Tibial artery (tissue), 4 donors: ENCODE data around the gene SMIM23.

Experiments used
- DNase-seq, 2 donors: peaks; one replicate each; pipeline ENCODE4 v3.0.0-alpha.2; 2019
- H3K27ac ChIP-seq, 2 donors: fragments of 200-600 bp; sonication (generic) in 1 of 2; 1 replicate in 1 of 2; 2 replicates in 1 of 2; pipeline ENCODE4 v1.5.1; 2018 to 2019; ENCODE audit warnings: mild to moderate bottlenecking in 1 of 2
- H3K27me3 ChIP-seq, 2 donors: fragments of 200-600 bp; sonication (generic) in 1 of 2; one replicate each; pipeline versions ENCODE4 v1.5.1 to v1.6.0; 2016 to 2019
- H3K36me3 ChIP-seq, 3 donors: fragments of 200-600 bp; sonication (generic) in 2 of 3; one replicate each; pipeline ENCODE4 v1.5.1; 2016 to 2019; ENCODE audit warnings: mild to moderate bottlenecking in 2 of 3
- H3K4me1 ChIP-seq, 4 donors: fragments of 200-600 bp; sonication (generic) in 2 of 4; 1 replicate in 3 of 4; 2 replicates in 1 of 4; pipeline ENCODE4 v1.5.1; 2016 to 2019
- H3K4me3 ChIP-seq, 2 donors: fragments of 200-600 bp; sonication (generic) in 1 of 2; 1 replicate in 1 of 2; 2 replicates in 1 of 2; pipeline ENCODE4 v1.5.1; 2018 to 2019; ENCODE audit warnings: mild to moderate bottlenecking in 2 of 2
- H3K9me3 ChIP-seq, 3 donors: fragments of 200-600 bp; sonication (generic) in 1 of 3; one replicate each; pipeline ENCODE4 v1.5.1; 2016 to 2019
- CTCF ChIP-seq, 2 experiments: fragments of 200-600 bp in 1 of 2; fragments of 450-650 bp in 1 of 2; IDR thresholded peaks; one replicate each; pipeline ENCODE4 v1.5.1; 2017 to 2019; ENCODE audit warnings: antibody characterized with exemption in 2 of 2, mild to moderate bottlenecking in 1 of 2, moderate library complexity in 1 of 2
- intact Hi-C: fragments of 100-400 bp; cut with DNase I; formaldehyde crosslinking; loops from one replicate; pipeline ENCODE4 v1.15.0; 2023; ENCODE audit warnings: low total_unique reads

Gene SMIM23

GRCh38 chr5:171797543-171797942 lies 11.9 kb downstream of the SMIM23 start:
- TF ChIP-seq CTCF (IDR thresholded peaks at IDR 0.05): no peak
- H3K4me1 ChIP-seq: no peaks in the 10 kb centered on the region
- H3K27me3 ChIP-seq: peaks cover 0 to 4% of the 10 kb centered on the region in 2 donors
- intact Hi-C loops: no loop called here
- no peak overlapping the region for H3K27ac ChIP-seq
- no peaks in the 10 kb centered on the region for H3K9me3 ChIP-seq
- no peak for DNase-seq
- no peak overlapping the region for H3K4me3 ChIP-seq
- no peaks in the 10 kb centered on the region for H3K36me3 ChIP-seq

GRCh38 chr5:171798418-171798817 lies 12.8 kb downstream of the SMIM23 start:
- H3K36me3 ChIP-seq: no peaks in the 10 kb centered on the region
- peaks cover 0 to 4% of the 10 kb centered on the region in 2 donors for H3K27me3 ChIP-seq
- no peak for TF ChIP-seq CTCF (IDR thresholded peaks at IDR 0.05)
- no peak overlapping the region for H3K27ac ChIP-seq
- H3K9me3 ChIP-seq: no peaks in the 10 kb centered on the region
- H3K4me3 ChIP-seq: no peak overlapping the region
- DNase-seq: no peak
- no peaks in the 10 kb centered on the region for H3K4me1 ChIP-seq
- intact Hi-C loops: no loop called here

GRCh38 chr5:171801839-171802238 lies 16.2 kb downstream of the SMIM23 start:
- no peak for DNase-seq
- peaks cover 0 to 14% of the 10 kb centered on the region in 2 donors for H3K27me3 ChIP-seq
- intact Hi-C loops: no loop called here
- no peak overlapping the region for H3K27ac ChIP-seq
- H3K4me3 ChIP-seq: no peak overlapping the region
- H3K9me3 ChIP-seq: no peaks in the 10 kb centered on the region
- H3K36me3 ChIP-seq: no peaks in the 10 kb centered on the region
- H3K4me1 ChIP-seq: no peaks in the 10 kb centered on the region
- no peak for TF ChIP-seq CTCF (IDR thresholded peaks at IDR 0.05)

GRCh38 chr5:171805746-171806145 lies 20.1 kb downstream of the SMIM23 start:
- DNase-seq: no peak
- Histone ChIP-seq H3K27ac (no peak overlapping the region), H3K27me3 (peaks cover 0 to 17% of the 10 kb centered on the region in 2 donors), H3K36me3 (no peaks in the 10 kb centered on the region), H3K4me1 (no peaks in the 10 kb centered on the region), H3K4me3 (no peak overlapping the region), H3K9me3 (peaks cover 0 to 3% (median 0%) of the 10 kb centered on the region in 3 donors)
- no peak for TF ChIP-seq CTCF (IDR thresholded peaks at IDR 0.05)
- intact Hi-C loops: no loop called here

- TF ChIP-seq CTCF (IDR thresholded peaks at IDR 0.05): no peak
- DNase-seq: no peak
- Histone ChIP-seq H3K4me1 (no peaks in the 10 kb centered on the region), H3K4me3 (no peak overlapping the region), H3K36me3 (no peaks in the 10 kb centered on the region), H3K9me3 (peaks cover 0 to 13% (median 5%) of the 10 kb centered on the region in 3 donors), H3K27me3 (peaks cover 0 to 17% of the 10 kb centered on the region in 2 donors), H3K27ac (no peak overlapping the region)
- intact Hi-C loops: no loop called here
Measured at GRCh38 chr5:171806976-171807747, 21.5 kb downstream of the SMIM23 start.
